GM23248 (cell line): ENCODE data around the gene COX19. TPM values are rescaled to one million over a fixed set of nuclear protein-coding genes. Genes with fewer than 3 reads are reported as not detected.

ENCODE experiments used
- DNase-seq: peaks from one replicate; pipeline ENCODE4 v3.0.0-alpha.2; 2015
- H2AFZ ChIP-seq: fragments of 200-600 bp; sonication (generic); 2 replicates; pipeline ENCODE4 v1.6.1; 2016; ENCODE audit warnings: antibody characterized with exemption
- H3F3A ChIP-seq: fragments of 200-600 bp; sonication (generic); 2 replicates; pipeline ENCODE4 v1.6.1; 2016; ENCODE audit warnings: mild to moderate bottlenecking, antibody characterized with exemption, mixed run types; ENCODE audit not compliant: insufficient read depth
- H3K27ac ChIP-seq: fragments of 200-600 bp; sonication (generic); 2 replicates; pipeline ENCODE4 v1.5.1; 2016; ENCODE audit warnings: mild to moderate bottlenecking
- H3K27me3 ChIP-seq: fragments of 200-600 bp; sonication (generic); replicated peaks from 2 replicates; pipeline ENCODE4 v1.6.1; 2016; ENCODE audit warnings: mild to moderate bottlenecking; ENCODE audit not compliant: insufficient read depth
- H3K36me3 ChIP-seq: fragments of 200-600 bp; sonication (generic); 2 replicates; pipeline ENCODE4 v1.6.1; 2016; ENCODE audit warnings: low read depth, mild to moderate bottlenecking
- H3K4me1 ChIP-seq: fragments of 200-600 bp; sonication (generic); 2 replicates; pipeline ENCODE4 v1.6.1; 2016; ENCODE audit warnings: mild to moderate bottlenecking; ENCODE audit not compliant: insufficient read depth
- H3K4me2 ChIP-seq: fragments of 200-600 bp; sonication (generic); one replicate; pipeline ENCODE4 v1.6.1; 2016; ENCODE audit warnings: mild to moderate bottlenecking; ENCODE audit not compliant: unreplicated experiment
- H3K4me3 ChIP-seq: fragments of 200-600 bp; sonication (generic); 2 replicates; pipeline ENCODE4 v1.5.1; 2016; ENCODE audit warnings: mild to moderate bottlenecking
- H3K79me2 ChIP-seq: fragments of 200-600 bp; sonication (generic); 2 replicates; pipeline ENCODE4 v1.6.1; 2016; ENCODE audit warnings: mild to moderate bottlenecking; ENCODE audit not compliant: insufficient read depth
- H3K9ac ChIP-seq: fragments of 200-600 bp; sonication (generic); 2 replicates; pipeline ENCODE4 v1.6.1; 2016; ENCODE audit warnings: mild to moderate bottlenecking
- H3K9me2 ChIP-seq: fragments of 200-600 bp; sonication (generic); 2 replicates; pipeline ENCODE4 v1.6.1; 2016; ENCODE audit warnings: mixed run types, mild to moderate bottlenecking, moderate library complexity; ENCODE audit not compliant: insufficient read depth
- H3K9me3 ChIP-seq: fragments of 200-600 bp; sonication (generic); one replicate; pipeline ENCODE4 v1.6.1; 2017; ENCODE audit warnings: low read depth
- H4K20me1 ChIP-seq: fragments of 200-600 bp; sonication (generic); 2 replicates; pipeline ENCODE4 v1.6.0; 2016; ENCODE audit not compliant: insufficient read depth
- EZH2 ChIP-seq: fragments of 200-600 bp; sonication (generic); IDR thresholded peaks from 2 replicates; pipeline ENCODE4 v1.6.1; 2018; ENCODE audit warnings: antibody characterized with exemption, mild to moderate bottlenecking; ENCODE audit not compliant: insufficient read depth, poor library complexity, severe bottlenecking
- EZH2phosphoT487 ChIP-seq: fragments of 200-600 bp; sonication (generic); IDR thresholded peaks from 2 replicates; pipeline ENCODE4 v1.6.1; 2018; ENCODE audit warnings: antibody characterized with exemption, moderate library complexity, mild to moderate bottlenecking, low read depth; ENCODE audit not compliant: insufficient read depth
- WGBS, 2 experiments: methylation state at CpG; one replicate each; pipeline ENCODE4 v1.1.6; 2015 to 2017; ENCODE audit warnings: low lambda C conversion rate in 2 of 2, low coverage in 1 of 2; ENCODE audit errors: missing lambda C conversion rate in 2 of 2; 5-methylcytosine and 5-hydroxymethylcytosine counted together
- in situ Hi-C: fragments of 300-500 bp; cut with MboI; formaldehyde crosslinking; loops from 2 replicates; pipeline ENCODE4 v1.15.0; 2020
- polyA plus RNA-seq: library from polyadenylated mRNA; unstranded; fragments of >200 nt; fragmentation: Nextera tagmentation; extraction: Ambion mirVana; gene quantifications from 2 replicates; pipeline ENCODE4 v1.2.1, GENCODE V29; 2016
- total RNA-seq: library from RNA; depleted of rRNA; stranded (reverse); fragments of >200 nt; shearing (Covaris generic); gene quantifications from 2 replicates; pipeline ENCODE4 v1.2.3, GENCODE V29; 2014

The COX19 gene
- total and polyA plus RNA-seq, 2 experiments from 2014 or later: 5.5 to 9.9 TPM

DNA sequence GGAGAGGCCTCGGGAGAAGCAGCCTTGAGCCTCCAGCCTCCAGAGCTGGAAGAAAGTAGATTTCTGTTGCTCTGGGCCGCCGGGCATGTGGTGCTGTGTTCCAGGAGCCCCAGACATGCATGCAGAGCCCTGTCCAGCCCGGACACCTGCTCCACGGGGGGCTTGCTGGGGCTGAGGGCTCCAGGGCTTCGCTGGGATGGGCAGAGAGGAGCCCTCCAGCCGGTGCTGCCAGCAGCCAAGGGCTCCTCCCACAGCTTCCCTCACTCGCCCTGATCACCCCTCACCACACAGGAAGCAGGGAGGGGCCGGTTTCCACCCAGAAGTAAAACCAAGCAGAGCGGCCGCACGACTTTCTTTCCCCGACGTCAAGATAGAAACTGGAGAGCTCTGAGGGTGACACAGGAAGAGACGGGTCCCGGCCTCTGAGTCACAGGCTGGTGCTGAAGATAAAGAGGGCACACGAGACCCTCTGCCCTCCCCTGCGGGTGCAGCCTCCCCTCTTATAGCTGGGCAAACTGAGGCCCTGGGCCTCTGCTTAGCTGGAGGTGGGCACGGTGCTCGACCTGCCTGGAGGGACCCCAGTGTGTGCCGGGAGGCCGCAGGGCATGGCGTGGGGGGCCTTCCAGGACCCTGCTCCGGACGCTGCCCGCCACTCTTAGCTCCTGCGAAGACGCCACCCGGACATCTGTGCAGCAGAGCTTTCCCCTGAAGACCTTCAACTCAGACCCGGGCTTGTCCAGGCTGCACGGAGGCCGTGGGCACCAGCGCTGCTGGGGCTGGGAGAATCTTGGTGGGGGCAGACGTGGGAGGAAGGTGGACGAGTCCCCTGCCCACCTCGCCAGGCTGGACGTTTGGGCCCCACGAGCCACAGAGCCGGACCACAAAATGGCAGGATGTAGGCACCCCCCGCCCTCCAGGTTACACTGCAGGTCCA lies 52.0 kb downstream of the COX19 start:
- in situ Hi-C loops: no loop called here
- no peak overlapping the region for H3K4me3 ChIP-seq
- H2AFZ ChIP-seq: no peak overlapping the region
- no peak overlapping the region for H3K4me2 ChIP-seq
- H3K36me3 ChIP-seq: no peaks in the 10 kb centered on the region
- no peaks in the 10 kb centered on the region for H3K27me3 ChIP-seq
- no peaks in the 10 kb centered on the region for H3K9me3 ChIP-seq
- WGBS, 2 experiments: 26 to 39% methylated on average over 33 to 38 of the region's 40 CpGs
- no peaks in the 10 kb centered on the region for H3K79me2 ChIP-seq
- TF ChIP-seq EZH2 (no peak), EZH2phosphoT487 (no peak)
- H3K9ac ChIP-seq: no peak overlapping the region
- H3K9me2 ChIP-seq: no peaks in the 10 kb centered on the region
- H3K27ac ChIP-seq: no peak overlapping the region
- DNase-seq: peak; percentile 44
- H3K4me1 ChIP-seq: 0 out of 2 replicates have a peak, but pooled peaks cover 3% of the 10 kb centered on the region
- H4K20me1 ChIP-seq: no peaks in the 10 kb centered on the region
- H3F3A ChIP-seq: no peaks in the 10 kb centered on the region

DNA sequence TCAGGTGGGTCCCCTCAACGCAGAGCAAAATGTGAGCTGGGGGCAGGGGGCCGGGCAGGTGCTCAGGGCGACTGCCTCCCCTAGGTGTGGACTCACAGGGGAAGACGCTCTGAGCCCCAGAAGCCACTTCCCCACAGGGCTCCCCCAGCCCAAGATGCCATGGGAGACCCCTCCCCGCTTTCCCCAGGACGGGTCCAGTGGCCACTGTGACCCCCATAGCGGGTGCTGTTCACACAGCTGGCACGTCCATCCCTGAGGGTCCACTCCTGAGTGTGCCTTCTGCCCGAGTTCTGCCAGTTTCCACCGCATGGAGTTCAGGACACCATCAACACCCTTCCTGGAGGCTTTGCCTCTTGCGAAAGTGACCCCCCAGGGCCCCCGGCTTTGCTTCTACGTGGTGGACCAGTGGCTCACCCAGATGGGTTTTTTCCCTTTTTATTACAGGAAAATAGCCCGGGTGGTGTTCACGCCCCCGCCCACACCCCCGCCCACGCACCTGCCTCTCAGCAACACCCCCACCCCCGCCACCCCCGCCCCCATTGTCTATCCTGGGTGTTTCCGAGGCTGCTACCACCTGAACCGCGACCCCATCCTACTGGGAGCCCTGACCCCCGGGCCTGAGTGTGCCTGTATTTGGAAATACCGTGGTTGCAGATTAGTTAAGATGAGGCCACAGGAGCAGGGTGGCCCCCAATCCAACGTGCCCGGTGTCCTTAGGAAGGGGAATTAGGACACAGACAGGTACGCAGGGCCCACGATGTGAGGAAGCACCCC lies 52.8 kb downstream of the COX19 start:
- no peaks in the 10 kb centered on the region for H3K9me2 ChIP-seq
- H3K9me3 ChIP-seq: no peaks in the 10 kb centered on the region
- H3K4me2 ChIP-seq: no peak overlapping the region
- in situ Hi-C loops: no loop called here
- no peak overlapping the region for H3K4me3 ChIP-seq
- H3K27ac ChIP-seq: no peak overlapping the region
- no peak for DNase-seq
- no peaks in the 10 kb centered on the region for H3K79me2 ChIP-seq
- 0 out of 2 replicates have a peak, but pooled peaks cover 3% of the 10 kb centered on the region for H3K4me1 ChIP-seq
- WGBS, 2 experiments: 60 to 64% methylated on average over 20 to 29 of the region's 29 CpGs
- H3F3A ChIP-seq: no peaks in the 10 kb centered on the region
- no peak overlapping the region for H3K9ac ChIP-seq
- H3K27me3 ChIP-seq: no peaks in the 10 kb centered on the region
- H4K20me1 ChIP-seq: no peaks in the 10 kb centered on the region
- TF ChIP-seq EZH2 (no peak), EZH2phosphoT487 (no peak)
- no peak overlapping the region for H2AFZ ChIP-seq
- no peaks in the 10 kb centered on the region for H3K36me3 ChIP-seq

DNA sequence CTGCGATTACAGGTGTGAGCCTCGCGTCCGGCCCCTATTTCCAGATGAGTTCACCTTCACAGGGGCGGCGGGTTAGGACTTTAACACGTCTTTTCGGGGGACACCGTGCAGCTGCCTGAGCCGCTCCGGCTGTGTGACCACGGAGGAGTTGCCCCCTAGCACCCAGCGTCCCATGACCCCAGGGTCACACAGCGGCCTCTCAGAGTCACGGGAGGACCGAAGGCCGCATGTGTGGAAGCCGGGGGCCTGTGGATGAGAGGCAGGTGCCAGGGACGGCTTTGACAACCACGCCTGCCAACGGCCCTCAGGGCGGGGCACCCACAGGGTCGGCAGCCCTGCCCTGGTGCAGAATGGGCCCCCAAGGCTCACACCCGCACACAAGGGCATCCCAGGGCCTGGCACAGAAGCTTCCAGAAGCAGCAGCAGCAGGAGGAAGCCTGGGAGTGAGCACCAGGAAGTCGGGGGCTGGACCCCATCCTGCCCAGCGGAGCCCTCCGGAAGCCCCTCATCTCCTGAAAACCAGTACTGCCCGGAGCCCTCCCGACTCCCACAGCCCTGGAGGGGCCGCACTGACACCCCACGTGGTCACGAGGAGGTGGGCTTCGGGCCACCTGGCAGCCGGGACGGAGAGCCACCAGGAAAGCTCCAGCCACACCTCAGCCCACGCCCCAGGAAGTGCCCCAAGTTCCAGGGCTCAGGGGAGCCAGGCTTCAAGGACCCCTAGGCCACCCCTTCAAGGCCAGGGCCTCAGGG lies 53.6 kb downstream of the COX19 start:
- in situ Hi-C loops: no loop called here
- Histone ChIP-seq H3K27me3 (no peaks in the 10 kb centered on the region), H3K36me3 (no peaks in the 10 kb centered on the region), H3K79me2 (no peaks in the 10 kb centered on the region), H3K9ac (no peak overlapping the region), H3K27ac (no peak overlapping the region), H3K4me1 (0 out of 2 replicates have a peak, but pooled peaks cover 3% of the 10 kb centered on the region), H3F3A (no peaks in the 10 kb centered on the region), H3K9me3 (no peaks in the 10 kb centered on the region), H3K9me2 (no peaks in the 10 kb centered on the region), H3K4me3 (no peak overlapping the region), H3K4me2 (no peak overlapping the region), H2AFZ (no peak overlapping the region), H4K20me1 (no peaks in the 10 kb centered on the region)
- WGBS, 2 experiments: 74 to 77% methylated on average over 33 to 36 of the region's 36 CpGs
- TF ChIP-seq EZH2: no peak
- DNase-seq: no peak

DNA sequence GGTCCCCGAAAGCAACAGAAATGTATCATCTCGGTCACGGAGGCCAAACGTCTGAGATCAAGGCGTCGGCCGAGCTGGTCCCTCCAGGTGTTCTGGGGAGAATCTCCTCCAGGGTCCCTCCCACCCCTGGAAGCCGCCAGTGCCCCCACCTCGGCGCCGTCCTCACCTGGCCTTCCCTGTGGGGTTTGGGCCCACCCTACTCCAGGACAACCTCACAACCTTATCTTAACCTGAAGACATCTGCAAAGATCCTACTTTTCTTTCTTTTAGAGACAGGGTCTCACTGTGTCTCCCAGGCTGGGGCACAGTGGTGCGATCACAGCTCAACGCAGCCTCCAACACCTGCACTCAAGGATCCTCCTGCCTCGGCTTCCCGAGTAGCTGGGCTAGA lies 54.3 kb downstream of the COX19 start:
- no peak for DNase-seq
- no peaks in the 10 kb centered on the region for H4K20me1 ChIP-seq

More for the DNA sequence above, 54.3 kb downstream of the COX19 start:
- Histone ChIP-seq H3K79me2 (no peaks in the 10 kb centered on the region), H3K4me2 (no peak overlapping the region), H2AFZ (no peak overlapping the region), H3K27ac (no peak overlapping the region), H3K9me2 (no peaks in the 10 kb centered on the region), H3K9ac (no peak overlapping the region), H3K4me3 (no peak overlapping the region), H3F3A (no peaks in the 10 kb centered on the region), H3K27me3 (0 out of 2 replicates have a peak, but pooled peaks cover 5% of the 10 kb centered on the region), H3K4me1 (0 out of 2 replicates have a peak, but pooled peaks cover 3% of the 10 kb centered on the region), H3K9me3 (no peaks in the 10 kb centered on the region), H3K36me3 (no peaks in the 10 kb centered on the region)
- in situ Hi-C loops: no loop called here
- 87 to 89% methylated on average over 13 to 15 of the region's 15 CpGs for WGBS, 2 experiments
- TF ChIP-seq EZH2 (no peak), EZH2phosphoT487 (no peak)
